HEK293T (cell line): Measurements from ENCODE around the gene IGDCC3.

ENCODE experiments used
- HDGF ChIP-seq: fragments of 450-650 bp; IDR thresholded peaks from 2 replicates; pipeline ENCODE4 v1.6.1; 2017; ENCODE audit warnings: antibody characterized with exemption, borderline replicate concordance
- SP1 ChIP-seq: fragments of 450-650 bp; IDR thresholded peaks from 2 replicates; pipeline ENCODE4 v1.6.1; 2017
- SUZ12 ChIP-seq: fragments of 450-650 bp; IDR thresholded peaks from 2 replicates; pipeline ENCODE4 v1.6.1; 2016; ENCODE audit warnings: mild to moderate bottlenecking
- TARDBP ChIP-seq: fragments of 450-650 bp; IDR thresholded peaks from 2 replicates; pipeline ENCODE4 v1.6.1; 2016

DNA sequence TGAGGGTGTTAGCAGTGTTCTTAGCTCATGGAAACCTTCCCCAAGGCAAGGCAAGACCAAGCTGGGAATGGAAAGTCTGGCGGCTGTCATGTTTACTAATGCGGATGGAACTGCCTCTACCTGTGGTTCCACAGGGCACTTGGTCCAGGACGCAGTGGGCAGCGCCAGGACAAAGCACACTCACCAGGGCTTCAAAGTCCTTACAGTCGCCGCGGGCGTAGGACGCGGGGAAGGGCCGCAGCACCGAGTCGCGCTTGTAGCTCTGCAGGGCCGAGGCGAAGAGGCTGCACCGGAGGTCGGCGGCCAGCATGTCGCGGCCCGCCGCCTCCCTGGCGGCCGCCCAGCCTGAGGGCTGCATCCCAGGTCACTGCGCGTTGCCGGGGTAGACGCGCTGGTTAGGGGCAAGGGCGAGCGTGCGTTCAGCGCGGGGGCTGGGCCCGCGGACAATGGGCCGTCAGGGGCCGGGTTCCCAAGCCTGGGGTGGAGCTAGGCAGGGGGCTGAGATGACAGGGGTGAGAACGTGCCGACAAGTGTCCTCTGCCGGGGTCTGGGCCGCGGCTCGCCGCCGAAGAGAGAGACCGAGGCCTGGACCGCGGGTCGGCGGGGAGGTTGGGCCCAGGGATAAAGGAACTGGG lies 91.6 kb downstream of the IGDCC3 start:
- TF ChIP-seq TARDBP (no peak), SP1 (no peak), HDGF (no peak), SUZ12 (no peak)
